ENCODE measurements around the gene MRPL58. TPM values are rescaled to one million over a fixed set of nuclear protein-coding genes. Genes with fewer than 3 reads are reported as not detected.
"Not testable (repeated sequence)": the region's sequence is repeated elsewhere in the genome, so short reads cannot be mapped to it uniquely, and the experiment has no call there.

Gene MRPL58
- total RNA-seq, 1 donor from 2014 or later: 68.1 TPM

- H3K4me3 Mint-ChIP-seq (ENCODE audit: low read depth): no peak overlapping the region
- DNase-seq (ENCODE audit: low spot score): no peak
- H3K36me3 Mint-ChIP-seq (ENCODE audit: low read depth): peaks cover 7% of the 10 kb centered on the region
- H3K4me1 Mint-ChIP-seq (ENCODE audit: low read depth): peaks cover 19% of the 10 kb centered on the region
- no peaks in the 10 kb centered on the region for H3K9me3 Mint-ChIP-seq
- intact Hi-C loops (cut with micrococcal nuclease): no loop called here
- H3K27ac Mint-ChIP-seq: no peak overlapping the region
- no peaks in the 10 kb centered on the region for H3K27me3 Mint-ChIP-seq (ENCODE audit: low read depth)
These were observed 3.2 kb upstream of the MRPL58 start for GRCh38 chr17:75009139-75009724.

- Mint-ChIP-seq H3K36me3 (ENCODE audit: low read depth) (peaks cover 12% of the 10 kb centered on the region), H3K27ac (peak overlapping the region; percentile 67), H3K9me3 (no peaks in the 10 kb centered on the region), H3K4me3 (ENCODE audit: low read depth) (no peak overlapping the region), H3K4me1 (ENCODE audit: low read depth) (peaks cover 22% of the 10 kb centered on the region), H3K27me3 (ENCODE audit: low read depth) (no peaks in the 10 kb centered on the region)
- no peak for DNase-seq (ENCODE audit: low spot score)
- intact Hi-C loops (cut with micrococcal nuclease): no loop called here
These were observed 1.6 kb upstream of the MRPL58 start for GRCh38 chr17:75010683-75011400.

GRCh38 chr17:75011401-75012095 lies 922 bp upstream of the MRPL58 start:
- no peaks in the 10 kb centered on the region for H3K27me3 Mint-ChIP-seq (ENCODE audit: low read depth)
- no peaks in the 10 kb centered on the region for H3K9me3 Mint-ChIP-seq
- H3K4me1 Mint-ChIP-seq (ENCODE audit: low read depth): peaks cover 22% of the 10 kb centered on the region
- H3K36me3 Mint-ChIP-seq (ENCODE audit: low read depth): peaks cover 17% of the 10 kb centered on the region
- intact Hi-C loops (cut with micrococcal nuclease): loop anchor here (2.0 kb wide), 3 partner anchors 21 to 51 kb away; no protein-coding TSS in a partner anchor
- no peak for DNase-seq (ENCODE audit: low spot score)
- peak overlapping the region; percentile 84 for H3K27ac Mint-ChIP-seq
- H3K4me3 Mint-ChIP-seq (ENCODE audit: low read depth): peak overlapping the region; percentile 95

DNA sequence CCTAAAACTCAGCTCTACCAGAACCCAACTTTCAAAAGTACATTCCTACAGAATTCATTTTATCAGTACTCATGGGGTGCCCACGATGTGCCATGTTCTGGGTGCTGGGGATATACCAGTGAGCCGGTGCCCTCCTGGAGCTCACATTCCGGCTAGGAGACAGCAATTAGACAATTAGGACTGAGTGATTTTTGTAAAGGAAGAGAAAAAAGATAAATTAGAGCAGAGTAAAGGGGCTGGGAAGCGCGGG lies 449 bp upstream of the MRPL58 start:
- Mint-ChIP-seq H3K36me3 (ENCODE audit: low read depth) (peaks cover 21% of the 10 kb centered on the region), H3K4me1 (ENCODE audit: low read depth) (peaks cover 22% of the 10 kb centered on the region), H3K4me3 (ENCODE audit: low read depth) (peak overlapping the region; percentile 95), H3K27ac (peak overlapping the region; percentile 84), H3K27me3 (ENCODE audit: low read depth) (no peaks in the 10 kb centered on the region), H3K9me3 (no peaks in the 10 kb centered on the region)
- DNase-seq (ENCODE audit: low spot score): no peak
- intact Hi-C loops (cut with micrococcal nuclease): loop anchor here (2.0 kb wide), 3 partner anchors 21 to 51 kb away; no protein-coding TSS in a partner anchor

- Mint-ChIP-seq H3K4me3 (ENCODE audit: low read depth) (peak overlapping the region; percentile 95), H3K36me3 (ENCODE audit: low read depth) (peaks cover 24% of the 10 kb centered on the region), H3K9me3 (no peaks in the 10 kb centered on the region), H3K4me1 (ENCODE audit: low read depth) (peaks cover 22% of the 10 kb centered on the region), H3K27ac (peak overlapping the region; percentile 86), H3K27me3 (ENCODE audit: low read depth) (no peaks in the 10 kb centered on the region)
- DNase-seq (ENCODE audit: low spot score): no peak
- intact Hi-C loops (cut with micrococcal nuclease): loop anchor here (2.0 kb wide), 3 partner anchors 20 to 52 kb away; no protein-coding TSS in a partner anchor
These were observed 656 bp downstream of the MRPL58 start for GRCh38 chr17:75013092-75013559.

DNA sequence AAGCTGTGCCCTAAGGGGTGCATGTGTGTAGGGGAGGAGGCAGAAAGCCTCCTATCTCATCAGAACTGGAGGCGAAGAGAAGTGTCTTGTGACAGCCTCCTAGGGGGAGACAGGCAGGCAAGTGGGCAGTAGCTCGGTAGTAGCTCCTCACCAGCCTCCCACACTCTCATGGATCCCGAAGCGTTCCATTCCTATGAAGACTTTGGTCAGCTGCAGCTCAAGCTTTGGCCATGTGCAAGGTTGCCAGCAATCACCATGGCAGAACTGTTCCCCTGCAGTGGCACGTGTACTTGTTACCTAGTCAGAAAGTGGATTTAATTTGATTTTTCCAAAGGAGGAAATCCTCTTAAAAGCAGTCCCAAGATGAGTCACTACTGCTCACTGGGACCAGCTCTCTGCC lies 6.7 kb downstream of the MRPL58 start:
- intact Hi-C loops (cut with micrococcal nuclease): no loop called here
- no peak for DNase-seq (ENCODE audit: low spot score)
- Mint-ChIP-seq H3K27me3 (ENCODE audit: low read depth) (no peaks in the 10 kb centered on the region), H3K27ac (no peak overlapping the region), H3K4me3 (ENCODE audit: low read depth) (no peak overlapping the region), H3K4me1 (ENCODE audit: low read depth) (peaks cover 5% of the 10 kb centered on the region), H3K9me3 (no peaks in the 10 kb centered on the region), H3K36me3 (ENCODE audit: low read depth) (peaks cover 59% of the 10 kb centered on the region)

DNA sequence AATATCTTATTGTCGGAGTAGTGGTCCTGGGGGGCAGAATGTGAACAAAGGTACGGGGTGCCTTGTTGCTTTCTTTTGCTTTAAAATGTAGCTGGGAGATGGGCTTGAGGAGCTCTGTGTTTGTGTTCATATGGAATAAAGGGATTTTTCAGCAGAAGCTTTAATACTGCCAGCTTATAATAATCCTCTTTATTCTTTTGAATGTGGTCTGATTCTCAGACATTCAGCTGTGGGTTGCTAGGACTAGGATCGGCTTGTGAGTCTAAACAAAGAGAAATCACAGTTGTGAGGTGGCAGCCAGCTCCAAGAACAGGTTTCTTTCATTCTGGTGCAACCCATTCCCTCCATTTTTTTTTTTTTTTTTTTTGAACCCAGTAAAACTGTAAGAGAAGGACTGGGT lies 7.2 kb downstream of the MRPL58 start:
- intact Hi-C loops (cut with micrococcal nuclease): no loop called here
- Mint-ChIP-seq H3K27ac (no peak overlapping the region), H3K4me1 (ENCODE audit: low read depth) (peaks cover 6% of the 10 kb centered on the region), H3K4me3 (ENCODE audit: low read depth) (no peak overlapping the region), H3K27me3 (ENCODE audit: low read depth) (no peaks in the 10 kb centered on the region), H3K9me3 (no peaks in the 10 kb centered on the region), H3K36me3 (ENCODE audit: low read depth) (peaks cover 61% of the 10 kb centered on the region)
- DNase-seq (ENCODE audit: low spot score): no peak

DNA sequence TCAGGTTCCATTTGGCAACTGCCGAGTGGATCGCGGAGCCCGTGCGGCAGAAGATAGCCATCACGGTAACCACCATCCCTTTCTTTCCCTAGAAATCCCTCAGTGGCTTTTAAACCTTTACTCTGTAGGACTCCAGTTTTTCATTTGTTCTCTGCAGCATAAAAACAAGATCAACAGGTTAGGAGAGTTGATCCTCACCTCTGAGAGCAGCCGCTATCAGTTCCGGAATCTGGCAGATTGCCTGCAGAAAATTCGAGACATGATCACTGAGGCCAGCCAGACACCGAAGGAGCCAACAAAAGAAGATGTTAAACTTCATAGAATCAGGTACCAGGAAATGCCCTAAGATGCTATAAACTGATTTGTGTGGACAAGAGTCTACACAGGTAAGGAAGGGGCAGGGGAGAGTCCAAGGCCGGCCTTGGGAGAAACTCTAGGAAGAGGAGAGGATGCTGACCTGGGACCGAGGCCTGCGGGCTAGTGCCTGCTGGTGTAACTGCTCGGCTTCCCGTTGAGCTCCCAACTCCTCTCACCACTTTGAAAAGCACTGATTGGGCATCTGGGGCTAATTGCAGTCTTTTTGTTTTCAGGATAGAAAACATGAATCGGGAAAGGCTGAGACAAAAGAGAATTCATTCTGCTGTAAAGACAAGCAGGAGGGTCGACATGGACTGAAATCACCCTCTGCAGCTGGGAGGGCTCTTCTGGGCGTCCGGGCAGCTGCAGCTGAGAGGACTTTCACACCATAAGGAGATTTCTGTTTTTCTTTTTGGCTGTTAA lies 8.1 kb downstream of the MRPL58 start:
- intact Hi-C loops (cut with micrococcal nuclease): no loop called here
- Mint-ChIP-seq H3K4me3 (ENCODE audit: low read depth) (no peak overlapping the region), H3K27ac (no peak overlapping the region), H3K27me3 (ENCODE audit: low read depth) (no peaks in the 10 kb centered on the region), H3K4me1 (ENCODE audit: low read depth) (peaks cover 12% of the 10 kb centered on the region), H3K9me3 (no peaks in the 10 kb centered on the region), H3K36me3 (ENCODE audit: low read depth) (peaks cover 65% of the 10 kb centered on the region)
- no peak for DNase-seq (ENCODE audit: low spot score)

- Mint-ChIP-seq H3K4me1 (ENCODE audit: low read depth) (peaks cover 11% of the 10 kb centered on the region), H3K27me3 (ENCODE audit: low read depth) (peaks cover 9% of the 10 kb centered on the region), H3K36me3 (ENCODE audit: low read depth) (peaks cover 44% of the 10 kb centered on the region), H3K9me3 (peaks cover 3% of the 10 kb centered on the region), H3K4me3 (ENCODE audit: low read depth) (peak overlapping the region; percentile 45), H3K27ac (no peak overlapping the region)
- intact Hi-C loops (cut with micrococcal nuclease): no loop called here
- no peak for DNase-seq (ENCODE audit: low spot score)
These were observed 12.4 kb downstream of the MRPL58 start for GRCh38 chr17:75024686-75025397.

DNA sequence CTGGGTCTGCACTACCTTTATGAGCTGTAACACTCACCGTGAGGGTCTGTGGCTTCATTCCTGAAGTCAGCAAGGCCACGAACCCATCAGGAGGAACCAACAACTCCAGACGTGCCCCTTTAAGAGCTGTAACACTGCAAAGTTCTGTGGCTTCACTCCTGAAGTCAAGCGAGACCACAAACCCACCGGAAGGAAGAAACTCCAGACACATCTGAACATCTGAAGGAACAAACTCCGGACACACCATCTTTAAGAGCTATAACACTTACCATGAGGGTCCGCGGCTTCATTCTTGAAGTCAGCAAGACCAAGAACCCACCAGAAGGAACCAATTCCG lies 12.9 kb downstream of the MRPL58 start:
- DNase-seq (ENCODE audit: low spot score); H3K27ac Mint-ChIP-seq; H3K27me3 Mint-ChIP-seq (ENCODE audit: low read depth); intact Hi-C loops (cut with micrococcal nuclease); H3K9me3 Mint-ChIP-seq: not testable (repeated sequence)
- H3K4me1 Mint-ChIP-seq (ENCODE audit: low read depth): peaks cover 11% of the 10 kb centered on the region
- H3K36me3 Mint-ChIP-seq (ENCODE audit: low read depth): peaks cover 39% of the 10 kb centered on the region
- peak overlapping the region; percentile 45 for H3K4me3 Mint-ChIP-seq (ENCODE audit: low read depth)

GRCh38 chr17:75026650-75027049 lies 14.2 kb downstream of the MRPL58 start:
- H3K4me3 Mint-ChIP-seq (ENCODE audit: low read depth); H3K9me3 Mint-ChIP-seq; H3K27ac Mint-ChIP-seq; H3K27me3 Mint-ChIP-seq (ENCODE audit: low read depth); intact Hi-C loops (cut with micrococcal nuclease); DNase-seq (ENCODE audit: low spot score): not testable (repeated sequence)
- Mint-ChIP-seq H3K4me1 (ENCODE audit: low read depth) (peaks cover 16% of the 10 kb centered on the region), H3K36me3 (ENCODE audit: low read depth) (peaks cover 26% of the 10 kb centered on the region)

GRCh38 chr17:75030161-75030560 lies 17.7 kb downstream of the MRPL58 start:
- H3K4me1 Mint-ChIP-seq (ENCODE audit: low read depth): peaks cover 28% of the 10 kb centered on the region
- peaks cover 5% of the 10 kb centered on the region for H3K36me3 Mint-ChIP-seq (ENCODE audit: low read depth)
- H3K9me3 Mint-ChIP-seq: peaks cover 3% of the 10 kb centered on the region
- H3K4me3 Mint-ChIP-seq (ENCODE audit: low read depth): no peak overlapping the region
- DNase-seq (ENCODE audit: low spot score): no peak
- intact Hi-C loops (cut with micrococcal nuclease): loop anchor here (5.0 kb wide), 2 partner anchors 48 to 68 kb away; no protein-coding TSS in a partner anchor
- no peak overlapping the region for H3K27ac Mint-ChIP-seq
- peaks cover 9% of the 10 kb centered on the region for H3K27me3 Mint-ChIP-seq (ENCODE audit: low read depth)

All from activated T-helper 2 cell treated with anti-CD3 and anti-CD28 coated beads, Interferon-gamma antibody, Interleukin-2, Interleukin-4, amounts not matched to agents 10 μg/mL and 5 μg/mL and 100 μg/mL, durations not matched to agents 14 hours and 24 hours and 36 hours (primary cell).